GM10847 (cell line): ENCODE results near the gene DOK3.
A peak's percentile ranks its signal among the peaks of the same experiment; 100 is the strongest.

Experiments used
- POLR2A ChIP-seq: IDR thresholded peaks from 2 replicates; pipeline ENCODE4 v1.6.1; 2011; ENCODE audit not compliant: insufficient read length; ENCODE audit errors: extremely low read depth

The DOK3 gene

DNA sequence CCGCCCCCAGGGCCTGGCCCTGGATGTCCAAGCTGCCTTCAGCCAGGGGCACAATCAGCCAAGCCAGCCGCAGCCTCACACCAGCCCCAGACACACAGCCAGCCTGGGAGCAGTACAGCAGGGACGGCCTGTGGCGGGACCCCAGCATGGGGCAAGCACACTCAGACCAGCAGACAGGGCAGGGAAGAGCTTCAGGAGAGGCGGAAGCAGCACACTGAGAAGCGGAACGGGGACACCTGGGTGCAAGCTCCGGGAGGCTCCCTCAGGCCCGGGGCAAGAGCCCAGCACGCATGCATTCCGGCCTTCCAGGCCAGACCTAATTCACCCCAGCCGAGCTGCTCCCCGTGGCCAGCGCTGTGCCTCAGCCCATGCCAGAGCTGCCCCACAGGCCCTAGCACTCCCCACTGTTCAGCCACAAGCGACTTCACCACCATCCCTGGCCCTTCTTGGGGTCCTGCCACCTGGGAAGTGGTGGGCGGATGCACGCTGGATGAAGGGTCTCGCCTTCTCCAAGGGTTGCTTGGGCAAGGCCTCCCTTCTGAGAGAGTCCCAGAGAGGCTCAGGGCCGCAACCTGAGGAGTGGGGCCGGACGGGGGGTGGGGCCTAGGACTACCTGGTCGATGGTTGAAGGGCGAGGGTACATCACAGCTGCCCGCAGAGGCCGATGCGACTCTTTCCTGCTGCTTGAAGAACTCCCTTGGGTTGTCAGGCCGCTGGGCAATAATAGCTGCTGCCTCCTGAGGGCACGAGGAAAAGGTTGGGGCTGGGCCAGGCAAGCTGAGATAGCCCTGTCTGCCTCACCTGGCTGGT, 49.6 kb downstream of the DOK3 start:
- TF ChIP-seq POLR2A = no peak

DNA sequence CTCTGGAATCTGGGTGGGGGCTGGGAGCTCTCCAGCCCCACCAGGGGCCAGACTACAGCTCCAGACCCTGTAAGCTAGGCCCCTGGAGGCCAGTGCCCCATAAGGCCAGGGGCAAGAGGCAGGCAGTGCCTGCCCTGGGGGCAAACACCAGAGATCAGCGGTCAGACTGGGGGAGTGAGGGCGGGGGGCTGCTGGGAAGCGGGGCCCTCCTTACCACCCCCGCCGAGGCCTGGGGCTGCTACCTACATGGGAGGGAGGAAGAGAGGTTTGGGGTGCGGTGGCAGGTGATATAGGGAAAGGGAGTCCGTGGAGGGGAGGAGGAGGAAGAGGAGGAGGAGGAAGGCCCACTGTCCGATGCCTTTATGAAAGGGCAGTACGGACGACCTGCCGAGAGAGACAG, 50.3 kb downstream of the DOK3 start:
- no peak for TF ChIP-seq POLR2A

DNA sequence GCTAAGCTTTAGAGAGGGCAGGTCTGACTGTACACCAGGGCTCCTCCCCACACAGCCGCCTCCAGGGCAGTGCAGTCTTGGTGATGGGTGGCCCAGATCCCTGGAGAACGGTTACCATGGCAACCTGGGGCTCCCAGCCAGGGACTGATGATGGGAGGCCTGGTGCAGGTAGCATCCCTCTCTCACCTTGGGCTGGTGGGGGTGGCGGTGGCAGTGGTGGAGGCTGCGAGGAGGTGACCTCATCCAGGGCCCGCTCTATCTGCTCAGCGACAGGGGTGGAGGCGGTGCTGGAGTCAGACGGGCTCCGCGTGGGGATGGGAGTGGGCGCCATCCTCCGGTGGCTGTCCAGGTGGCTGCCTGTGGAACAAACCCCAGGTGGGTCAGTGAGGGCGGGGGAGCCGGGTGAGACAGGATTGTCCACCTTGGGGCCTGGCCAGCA, 50.7 kb downstream of the DOK3 start:
- no peak for TF ChIP-seq POLR2A

DNA sequence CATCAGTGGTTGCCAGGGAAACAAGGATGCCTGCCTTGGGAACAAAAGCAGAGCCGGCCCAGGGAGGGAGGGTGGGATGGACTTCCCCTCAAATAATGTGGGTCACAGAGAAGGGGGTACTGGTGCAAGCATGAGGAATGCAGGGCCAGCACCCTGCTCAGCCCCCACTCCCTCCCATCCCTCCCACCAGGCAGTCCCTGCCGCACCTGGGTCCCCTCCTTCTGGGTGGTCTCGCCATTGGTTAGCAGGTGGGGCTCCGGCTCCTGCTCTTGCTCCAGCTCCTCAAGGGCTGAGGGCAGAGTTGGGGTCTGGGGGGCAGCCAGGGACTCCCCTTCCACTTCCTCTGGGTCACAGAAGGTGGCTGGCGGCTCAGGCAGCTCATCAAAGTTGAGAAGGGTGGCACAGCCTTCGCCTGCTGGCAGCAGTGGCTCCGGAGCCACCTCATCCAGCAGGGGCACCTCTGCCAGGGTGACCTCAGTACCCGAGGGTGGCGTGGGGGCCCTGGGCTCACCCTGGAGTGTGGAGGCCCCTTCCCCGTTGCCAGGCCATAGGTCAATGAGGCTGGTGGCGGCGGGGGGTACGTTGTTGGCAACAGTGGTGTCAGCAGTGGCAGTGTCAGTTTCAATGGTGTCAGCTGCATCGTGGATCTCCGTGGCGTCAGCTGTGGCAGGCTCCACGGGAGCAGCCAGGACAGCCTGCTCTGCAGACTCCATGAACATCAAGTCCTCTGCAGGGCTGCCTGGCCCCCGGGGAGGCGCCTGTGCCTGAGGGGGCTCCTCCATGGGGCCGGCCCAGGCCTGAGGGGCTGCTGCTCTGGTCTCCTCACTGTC, 51.6 kb downstream of the DOK3 start:
- TF ChIP-seq POLR2A = no peak

GRCh38 chr5:177456976-177457851, 52.4 kb downstream of the DOK3 start:
- no peak for TF ChIP-seq POLR2A

DNA sequence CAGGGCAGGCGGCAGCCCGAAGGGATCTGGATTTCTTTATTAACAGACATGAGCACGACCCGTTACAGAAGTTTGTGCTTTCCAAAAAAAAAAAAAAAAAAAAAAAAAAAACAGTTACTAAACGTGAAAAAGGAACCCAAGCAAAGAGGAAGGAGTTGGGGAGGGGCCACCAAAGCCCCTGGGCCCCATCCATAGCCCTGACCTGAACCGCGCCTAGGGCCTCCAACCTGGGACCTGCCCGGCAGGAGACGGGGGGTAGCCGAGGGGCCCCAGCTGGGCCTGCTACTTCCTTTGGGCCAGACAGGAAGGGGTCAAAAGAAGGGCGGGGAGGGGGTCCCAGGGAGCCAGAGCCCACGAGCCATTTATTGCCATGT, 53.0 kb downstream of the DOK3 start:
- no peak for TF ChIP-seq POLR2A

DNA sequence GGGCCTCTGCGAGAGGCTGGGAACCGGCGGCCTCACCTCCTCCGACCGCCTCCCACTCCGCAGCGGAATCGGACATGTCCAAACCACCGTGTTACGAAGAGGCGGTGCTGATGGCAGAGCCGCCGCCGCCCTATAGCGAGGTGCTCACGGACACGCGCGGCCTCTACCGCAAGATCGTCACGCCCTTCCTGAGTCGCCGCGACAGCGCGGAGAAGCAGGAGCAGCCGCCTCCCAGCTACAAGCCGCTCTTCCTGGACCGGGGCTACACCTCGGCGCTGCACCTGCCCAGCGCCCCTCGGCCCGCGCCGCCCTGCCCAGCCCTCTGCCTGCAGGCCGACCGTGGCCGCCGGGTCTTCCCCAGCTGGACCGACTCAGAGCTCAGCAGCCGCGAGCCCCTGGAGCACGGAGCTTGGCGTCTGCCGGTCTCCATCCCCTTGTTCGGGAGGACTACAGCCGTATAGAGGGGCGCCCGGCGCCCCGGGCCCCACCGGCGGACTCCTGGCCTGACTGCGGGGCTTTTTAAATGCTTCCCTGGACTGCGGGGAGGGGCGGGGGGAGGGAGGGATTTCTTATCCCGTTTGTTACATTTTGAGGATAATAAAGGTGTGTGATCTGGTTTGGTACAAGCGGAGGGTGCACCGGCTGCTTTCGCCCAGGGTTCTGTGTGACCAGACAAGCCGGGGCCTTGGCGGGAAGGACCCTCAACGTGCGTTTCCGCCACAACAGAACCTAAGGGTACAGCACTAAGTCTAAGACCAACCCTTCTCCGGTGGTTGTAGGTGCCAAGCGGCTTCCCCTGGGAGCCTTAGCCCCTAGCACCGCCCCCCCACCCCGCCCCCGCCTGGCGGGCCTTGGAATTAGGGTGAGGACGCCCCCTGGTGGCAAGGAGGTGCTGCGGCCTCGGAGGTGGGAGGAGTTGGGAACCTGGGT, 53.7 kb downstream of the DOK3 start:
- TF ChIP-seq POLR2A = no peak

DNA sequence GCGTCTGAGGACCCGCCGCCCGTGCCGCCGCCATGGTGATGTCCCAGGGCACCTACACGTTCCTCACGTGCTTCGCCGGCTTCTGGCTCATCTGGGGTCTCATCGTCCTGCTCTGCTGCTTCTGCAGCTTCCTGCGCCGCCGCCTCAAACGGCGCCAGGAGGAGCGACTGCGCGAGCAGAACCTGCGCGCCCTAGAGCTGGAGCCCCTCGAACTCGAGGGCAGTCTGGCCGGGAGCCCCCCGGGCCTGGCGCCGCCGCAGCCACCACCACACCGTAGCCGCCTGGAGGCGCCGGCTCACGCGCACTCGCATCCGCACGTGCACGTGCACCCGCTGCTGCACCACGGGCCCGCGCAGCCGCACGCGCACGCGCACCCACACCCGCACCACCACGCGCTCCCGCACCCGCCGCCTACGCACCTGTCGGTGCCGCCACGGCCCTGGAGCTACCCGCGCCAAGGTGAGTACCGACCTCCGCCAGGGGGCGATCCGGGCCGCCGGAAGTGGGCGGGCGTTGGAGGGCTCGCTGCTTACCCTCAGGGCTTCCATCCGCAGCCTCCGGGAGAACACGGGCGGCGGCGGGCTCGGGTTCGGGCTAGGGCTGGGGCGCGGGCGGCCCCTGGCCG, 54.5 kb downstream of the DOK3 start:
- peak; percentile 17 for TF ChIP-seq POLR2A

- no peak for TF ChIP-seq POLR2A
Observed at GRCh38 chr5:177454397-177455035, 55.1 kb downstream of the DOK3 start.

- no peak for TF ChIP-seq POLR2A
Observed at GRCh38 chr5:177453852-177454396, 55.7 kb downstream of the DOK3 start.

DNA sequence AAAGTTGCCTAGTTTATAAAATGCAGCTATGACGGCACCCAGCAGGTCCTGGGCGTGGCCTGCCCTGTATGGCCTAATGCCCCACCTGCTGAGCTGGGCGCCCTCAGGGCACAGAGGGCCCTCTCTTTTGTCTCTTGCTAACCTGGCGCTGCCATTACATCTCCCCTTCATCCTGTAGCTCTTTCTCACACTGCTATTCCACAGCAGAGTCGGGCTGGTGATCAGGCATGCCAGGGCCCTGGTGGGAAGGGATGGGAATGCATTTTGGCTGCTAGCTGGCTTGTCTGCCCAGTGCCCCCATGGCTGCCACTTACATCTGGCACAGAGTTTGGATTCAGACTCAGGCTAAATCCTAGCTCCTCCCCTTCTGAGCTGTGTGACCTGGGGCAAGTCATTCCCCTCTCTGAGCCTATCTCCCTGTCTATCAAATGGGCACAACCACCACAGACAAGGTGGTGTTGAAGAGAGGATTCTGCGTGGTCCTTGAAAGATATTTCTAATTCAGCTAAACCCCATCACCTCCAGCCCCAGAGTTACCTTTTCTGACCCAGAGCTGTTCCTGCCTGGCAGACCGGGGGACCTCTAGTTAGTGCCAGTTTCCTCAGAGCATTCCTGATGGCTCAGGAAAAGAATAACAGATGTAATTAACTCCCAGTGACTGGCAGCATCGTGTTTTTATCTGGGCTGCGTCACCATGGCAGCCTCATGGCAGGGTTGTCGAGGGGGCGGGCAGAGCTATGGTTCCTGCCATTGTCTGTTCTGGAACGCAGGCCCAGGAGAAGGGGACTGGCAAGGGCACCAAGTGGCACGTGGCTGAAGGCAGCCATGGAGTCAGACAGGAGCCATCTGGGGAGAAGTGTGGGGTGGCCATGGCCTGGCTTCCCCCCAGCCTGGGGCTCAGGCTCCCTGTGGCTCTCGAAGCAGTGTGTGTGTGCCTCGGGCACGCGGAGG, 56.7 kb downstream of the DOK3 start:
- no peak for TF ChIP-seq POLR2A
